ENCODE results near the gene ZNF805.
A peak's percentile ranks its signal among the peaks of the same experiment; 100 is the strongest.
"Not testable (repeated sequence)": the region's sequence is repeated elsewhere in the genome, so short reads cannot be mapped to it uniquely, and the experiment has no call there.

Gene ZNF805

DNA sequence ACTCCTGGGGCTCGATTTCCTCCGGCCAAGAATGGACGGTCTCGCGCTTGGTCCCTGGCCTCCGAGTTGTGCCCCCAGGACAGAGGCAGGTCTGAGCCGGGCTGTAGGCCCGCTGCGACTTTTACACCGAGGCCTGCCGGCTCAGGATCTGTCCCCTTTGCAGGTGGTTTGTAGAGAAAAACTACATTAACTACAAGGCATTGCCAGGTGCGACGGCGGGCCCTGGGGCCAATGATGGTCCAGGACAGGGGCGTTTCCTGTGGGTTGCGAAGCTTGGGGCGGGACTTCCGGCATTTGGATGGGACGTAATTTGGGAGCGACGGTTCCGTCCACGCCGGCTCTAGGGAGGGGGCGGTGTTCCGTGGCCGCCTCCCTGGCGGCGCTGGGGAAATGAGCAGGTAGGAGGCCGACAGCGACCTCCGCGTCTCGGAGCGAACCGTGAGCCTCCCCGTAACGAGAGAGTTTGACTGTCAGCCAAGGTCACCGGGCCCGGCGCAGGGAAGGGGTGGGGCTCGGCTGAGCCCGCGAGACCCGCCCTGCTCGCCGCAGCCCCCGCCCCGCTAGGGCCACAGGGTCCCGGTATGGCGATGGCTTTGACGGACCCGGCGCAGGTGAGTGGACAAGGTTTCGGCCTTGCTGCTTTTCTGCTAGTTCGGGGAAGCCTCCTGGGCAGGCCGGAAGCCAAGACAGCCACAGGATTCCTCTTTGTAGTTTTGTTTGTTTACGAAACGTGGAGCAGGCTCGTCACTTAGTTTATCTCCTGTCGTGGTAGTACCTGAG is at the start of gene ZNF805:
ZNF805 (plus strand) TSS at position 322 of the 780 bp plus-strand sequence; CDS start at position 582, 260 bp downstream.
- DNase-seq (ENCODE audit: low read depth) = peak; percentile 97
- peak; percentile 8 for TF ChIP-seq CTCF (IDR thresholded peaks at IDR 0.05; ENCODE audit: insufficient read depth, low read depth, low read length, missing control alignments)
- peak within 1 kb of the TSS; percentile 79 for H3K4me3 ChIP-seq (ENCODE audit: low read depth, low read length)

- TF ChIP-seq CTCF (IDR thresholded peaks at IDR 0.05; ENCODE audit: insufficient read depth, low read depth, low read length, missing control alignments) = no peak
- peak; percentile 91 for DNase-seq (ENCODE audit: low read depth)
- peak within 1 kb of the TSS; percentile 87 for H3K4me3 ChIP-seq (ENCODE audit: low read depth, low read length)
Measured at GRCh38 chr19:57191141-57192076, 49.0 kb upstream of the ZNF805 start, which contains the start of gene ZNF264. TSS of gene ZNF264 (plus strand) at chr19:57191500. CDS start at chr19:57191914, 414 bp downstream.

DNA sequence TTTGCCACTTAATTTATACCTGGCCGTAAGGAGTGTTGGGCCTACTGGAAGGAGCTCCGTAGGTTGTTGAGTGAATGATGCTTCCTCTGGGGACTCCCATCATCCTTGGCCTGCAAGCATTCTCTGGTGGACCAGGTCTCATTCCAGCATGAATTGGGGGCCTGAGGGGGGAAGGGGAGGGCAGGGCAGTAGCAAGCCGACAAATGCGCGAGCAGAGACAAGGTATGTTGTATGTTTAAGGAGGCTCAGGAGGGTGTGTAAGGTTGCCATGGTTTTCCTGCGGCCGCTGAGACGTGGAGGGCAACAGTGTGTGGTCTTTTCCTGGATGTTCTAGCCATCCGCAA is 48.4 kb upstream of the ZNF805 start:
- TF ChIP-seq CTCF (IDR thresholded peaks at IDR 0.05; ENCODE audit: insufficient read depth, low read depth, low read length, missing control alignments) = no peak
- no peak for DNase-seq (ENCODE audit: low read depth)
- H3K4me3 ChIP-seq (ENCODE audit: low read depth, low read length) = peak overlapping the region; percentile 87

GRCh38 chr19:57192993-57193392 is 47.4 kb upstream of the ZNF805 start:
- TF ChIP-seq CTCF (IDR thresholded peaks at IDR 0.05; ENCODE audit: insufficient read depth, low read depth, low read length, missing control alignments) = no peak
- no peak for DNase-seq (ENCODE audit: low read depth)
- H3K4me3 ChIP-seq (ENCODE audit: low read depth, low read length) = no peak overlapping the region

- H3K4me3 ChIP-seq (ENCODE audit: low read depth, low read length) = not testable (repeated sequence)
Measured at GRCh38 chr19:57197874-57198273, 42.6 kb upstream of the ZNF805 start.

DNA sequence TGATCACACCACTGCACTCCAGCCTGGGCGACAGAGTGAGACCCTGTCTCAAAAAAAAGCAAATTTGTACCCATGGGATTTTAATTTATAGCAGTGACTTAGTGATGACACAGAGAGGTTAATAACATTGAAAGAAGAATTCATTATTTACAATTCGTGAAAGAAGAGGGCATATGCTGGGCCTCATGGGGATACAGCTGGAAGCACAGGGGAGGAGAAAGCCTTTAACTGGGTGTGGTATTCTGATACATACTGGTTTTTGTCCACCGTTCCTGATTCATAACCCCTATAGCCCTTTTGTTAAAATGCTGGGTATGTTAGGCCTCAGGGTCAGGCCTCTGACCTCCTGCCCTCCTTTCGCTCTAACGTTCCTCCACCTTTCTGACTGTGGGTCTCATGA is 38.3 kb upstream of the ZNF805 start:
- DNase-seq (ENCODE audit: low read depth) = no peak
- H3K4me3 ChIP-seq (ENCODE audit: low read depth, low read length) = no peak overlapping the region
- TF ChIP-seq CTCF (IDR thresholded peaks at IDR 0.05; ENCODE audit: insufficient read depth, low read depth, low read length, missing control alignments) = no peak

More at GRCh38 chr19:57197874-57198273, 42.6 kb upstream of the ZNF805 start:
- DNase-seq (ENCODE audit: low read depth) = not testable (repeated sequence)

DNA sequence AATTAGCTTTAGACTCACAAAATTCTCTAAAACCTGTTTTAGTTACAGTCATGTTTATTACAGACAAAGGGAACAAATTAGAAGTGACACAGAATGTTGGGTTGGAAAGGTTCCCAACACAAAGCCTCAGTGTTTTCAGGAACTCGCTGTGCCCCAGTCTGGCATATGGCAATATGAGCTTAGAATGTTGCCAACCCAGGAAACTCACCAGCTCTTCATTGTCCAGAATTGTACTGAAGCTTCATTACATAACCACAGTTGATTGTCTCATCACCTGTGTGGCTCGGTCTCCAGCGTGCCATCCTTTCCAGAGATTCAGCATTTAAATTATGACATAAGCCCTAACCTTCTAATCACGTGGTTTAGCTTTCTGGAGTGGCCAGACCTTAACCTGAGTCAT is 30.1 kb upstream of the ZNF805 start:
- no peak overlapping the region for H3K4me3 ChIP-seq (ENCODE audit: low read depth, low read length)
- no peak for DNase-seq (ENCODE audit: low read depth)
- TF ChIP-seq CTCF (IDR thresholded peaks at IDR 0.05; ENCODE audit: insufficient read depth, low read depth, low read length, missing control alignments) = no peak

Measured in GM12865 (cell line).